Mammary epithelial cell (primary cell): Measurements from ENCODE around the gene APOLD1.

Experiments
- CTCF ChIP-seq, 2 donors: IDR thresholded peaks in 1 of 2; conservative IDR thresholded peaks in 1 of 2; 2 replicates each; pipeline ENCODE4 v1.5.1; 2011 to 2012; ENCODE audit warnings: inconsistent platforms in 2 of 2, low read length in 2 of 2, mild to moderate bottlenecking in 2 of 2, control low read depth in 1 of 2, low read depth in 1 of 2; ENCODE audit not compliant: insufficient read depth in 1 of 2; ENCODE audit errors: extremely low read depth in 1 of 2
- EZH2 ChIP-seq: IDR thresholded peaks from 2 replicates; pipeline ENCODE4 v1.6.1; 2012; ENCODE audit warnings: low read length, inconsistent platforms, borderline replicate concordance

GRCh38 chr12:12800406-12801180, 15.1 kb downstream of the APOLD1 start:
- TF ChIP-seq CTCF (conservative IDR thresholded peaks at IDR 0.05 in 1 of 2, IDR thresholded peaks at IDR 0.05 in 1 of 2; ENCODE audit: extremely low read depth in 1 of 2, insufficient read depth in 1 of 2, low read depth in 1 of 2, low read length in 2 of 2) (no peak), EZH2 (no peak)
